Heart left ventricle (tissue), 13 donors: ENCODE data around the gene HOXA3.

ENCODE experiments used
- CTCF ChIP-seq, 12 donors: fragments of 200-600 bp; sonication (generic) in 4 of 12; IDR thresholded peaks; one replicate each; pipeline versions ENCODE4 v1.5.0 to v1.8.0; 2018 to 2022; ENCODE audit warnings: antibody characterized with exemption in 12 of 12, mild to moderate bottlenecking in 5 of 12
- POLR2A ChIP-seq, 2 donors: fragments of 450-650 bp; IDR thresholded peaks; one replicate each; pipeline ENCODE4 v1.6.1; 2017; ENCODE audit warnings: antibody characterized with exemption in 2 of 2, mild to moderate bottlenecking in 2 of 2, moderate library complexity in 2 of 2
- donor health status: ischemic (EF 13 %, LVEDD 7.1; RV severe dilation, severe dysfunction).
- donor health status: DM: no; HTN: yes; CAD: no.
- donor health status: DM: no; HTN: no; CAD: no.
- donor health status: ischemic (EF 25% LVEDD 6.9; RV normal size, moderate dysfunction).
- donor health status: ischemic (EF 25% LVEDD 5.7; RV mildly dilated, moderate dysfunction).
- donor health status: ischemic (EF 35%, LVEDD 5.7; RV mildly dilated, moderate dysfunction).
- donor health status: nonischemic (EF 11% LVEDD 7.7; RV severe dilation, severe dysfunction).
- donor health status: DM: yes; HTN: yes; CAD: no.
- donor health status: PGD.
- donor health status: ischemic (EF 29% LVEDD 5.4; RV normal size, mild dysfunction).
- donor health status: nonischemic (EF 23%, LVEDD 6.1; RV moderate dilation, normal function).

- TF ChIP-seq CTCF (IDR thresholded peaks at IDR 0.05): no peak
- TF ChIP-seq POLR2A (IDR thresholded peaks at IDR 0.05): no peak
Measured at GRCh38 chr7:27117887-27118491, 34.4 kb downstream of the HOXA3 start.
